Fibroblast of villous mesenchyme (primary cell): ENCODE results near the gene LIPJ. TPM values are rescaled to one million over a fixed set of nuclear protein-coding genes. Genes with fewer than 3 reads are reported as not detected.

ENCODE experiments used
- DNase-seq: peaks from one replicate; pipeline ENCODE4 v3.0.0-alpha.2; 2010; ENCODE audit warnings: low read depth
- H3K4me3 ChIP-seq: 2 replicates; pipeline ENCODE4 v1.5.1; 2011; ENCODE audit warnings: low read depth, mild to moderate bottlenecking, low read length
- CTCF ChIP-seq: IDR thresholded peaks from 2 replicates; pipeline ENCODE4 v1.5.1; 2012; ENCODE audit warnings: low read depth, mild to moderate bottlenecking, low read length; ENCODE audit not compliant: insufficient read depth
- total RNA-seq: library from RNA; depleted of rRNA; stranded (reverse); fragments of >200 nt; gene quantifications from 2 replicates; pipeline ENCODE4 v1.2.3, GENCODE V29; 2012

LIPJ gene
- under 0.01 TPM in 1 of 2 replicates, not detected in the other for total RNA-seq

GRCh38 chr10:88586462-88586861 is at the start of gene LIPJ:
Gene LIPJ (plus strand): TSS chr10:88586762. CDS start chr10:88590688, 3,926 bp downstream.
- TF ChIP-seq CTCF: no peak
- DNase-seq: no peak
- H3K4me3 ChIP-seq: no peak within 1 kb of the TSS

GRCh38 chr10:88537322-88537721 is 49.2 kb upstream of the LIPJ start:
- no peak for TF ChIP-seq CTCF
- no peak for DNase-seq
- no peak overlapping the region for H3K4me3 ChIP-seq

- no peak for TF ChIP-seq CTCF
- DNase-seq: peak; percentile 92
- H3K4me3 ChIP-seq: no peak overlapping the region
Observed at GRCh38 chr10:88538048-88538447, 48.5 kb upstream of the LIPJ start.

GRCh38 chr10:88540351-88540750 is 46.2 kb upstream of the LIPJ start:
- TF ChIP-seq CTCF: no peak
- no peak for DNase-seq
- no peak overlapping the region for H3K4me3 ChIP-seq

- no peak overlapping the region for H3K4me3 ChIP-seq
- no peak for TF ChIP-seq CTCF
- peak; percentile 84 for DNase-seq
Observed at GRCh38 chr10:88541116-88541626, 45.4 kb upstream of the LIPJ start.

GRCh38 chr10:88542522-88542921 is 44.0 kb upstream of the LIPJ start:
- TF ChIP-seq CTCF: no peak
- no peak overlapping the region for H3K4me3 ChIP-seq
- DNase-seq: no peak
